ENCODE results near the gene AHCTF1. TPM values are rescaled to one million over a fixed set of nuclear protein-coding genes. Genes with fewer than 3 reads are reported as not detected.

The AHCTF1 gene
- total and polyA plus RNA-seq, 2 experiments from 2014 or later: 21.7 to 49.8 TPM

- TF ChIP-seq ZNF462 (CRISPR knock-in tag; IDR thresholded peaks at IDR 0.05) (no peak), EZH2 (IDR thresholded peaks at IDR 0.05; ENCODE audit: low read depth, unreplicated experiment) (no peak)
These were observed 140.3 kb downstream of the AHCTF1 start (continued) for GRCh38 chr1:246791303-246791918.

- no peaks in the 10 kb centered on the region for H3K36me3 ChIP-seq (ENCODE audit: insufficient read depth)
- no peaks in the 10 kb centered on the region for H4K20me1 ChIP-seq (replicated peaks; ENCODE audit: insufficient read depth)
- peaks cover 31% of the 10 kb centered on the region for H3K27me3 Mint-ChIP-seq (ENCODE audit: insufficient read depth, low read depth, poor library complexity)
- H3F3A ChIP-seq (replicated peaks; ENCODE audit: low read depth): 0 out of 2 replicates have a peak, but pooled peaks cover 2% of the 10 kb centered on the region
- no peaks in the 10 kb centered on the region for H3K27me3 ChIP-seq (ENCODE audit: insufficient read depth)
- peaks cover 10% of the 10 kb centered on the region for H3K9me3 Mint-ChIP-seq
- no peak for ATAC-seq
- peaks cover 18% of the 10 kb centered on the region for H3K4me1 ChIP-seq (ENCODE audit: insufficient read depth)
- H3K9me2 ChIP-seq (ENCODE audit: insufficient read depth): no peaks in the 10 kb centered on the region
- H3K27ac Mint-ChIP-seq: no peak overlapping the region
- no peak overlapping the region for H2AFZ ChIP-seq
- H3K4me1 Mint-ChIP-seq: peaks cover 47% of the 10 kb centered on the region
- H3K79me2 ChIP-seq (replicated peaks; ENCODE audit: insufficient read depth): no peaks in the 10 kb centered on the region
- H3K36me3 Mint-ChIP-seq (ENCODE audit: low read depth): peaks cover 7% of the 10 kb centered on the region
- H3K4me3 ChIP-seq: no peak overlapping the region
- H3K27ac ChIP-seq (ENCODE audit: low read depth): no peak overlapping the region
- no peak for DNase-seq (ENCODE audit: low spot score)
- no peak overlapping the region for H3K4me3 Mint-ChIP-seq
- no peak overlapping the region for H3K4me2 ChIP-seq
- TF ChIP-seq EZH2phosphoT487 (IDR thresholded peaks at IDR 0.05; ENCODE audit: unreplicated experiment) (no peak), NANOG (IDR thresholded peaks at IDR 0.05; ENCODE audit: borderline replicate concordance) (no peak), ZNF114 (CRISPR knock-in tag; IDR thresholded peaks at IDR 0.05) (no peak), POLR2AphosphoS5 (IDR thresholded peaks at IDR 0.05; ENCODE audit: low read depth) (no peak), JUNB (IDR thresholded peaks at IDR 0.05; ENCODE audit: unreplicated experiment) (no peak), ZNF462 (CRISPR knock-in tag; IDR thresholded peaks at IDR 0.05) (no peak), ETS1 (IDR thresholded peaks at IDR 0.05) (no peak)
These were observed 140.9 kb downstream of the AHCTF1 start for GRCh38 chr1:246790833-246791232.

Measured in GM23338 (cell line).